GM12878 (cell line): ENCODE data around the gene NPS. TPM values are rescaled to one million over a fixed set of nuclear protein-coding genes. Genes with fewer than 3 reads are reported as not detected.

Source experiments
- ATAC-seq: fragments of 200-7000 bp; cut with Tn5 transposase; 3 replicates; pipeline ENCODE4 v1.9.1; 2020; ENCODE audit warnings: mild to moderate bottlenecking, moderate library complexity
- BruUV-seq: library from RNA; stranded (reverse); fragments of 400-500 nt; replicated peaks from 2 replicates; lab custom pipeline; 2021; lab: Mats Ljungman, UMichigan
- CTCF ChIA-PET: fragments of 300-600 bp; sonication (Branson Sonifier 250); formaldehyde crosslinking; extraction: SDS; loops from one replicate; lab custom pipeline; 2021; ENCODE audit warnings: inconsistent platforms; lab: Yijun Ruan, JAX
- POLR2A ChIA-PET: fragments of 350-600 bp; formaldehyde crosslinking; extraction: SDS; loops from one replicate; lab custom pipeline; 2021; ENCODE audit warnings: inconsistent platforms; lab: Charles Lee
- RAD21 ChIA-PET: fragments of 300-600 bp; sonication (Branson Sonifier 250); formaldehyde crosslinking; loops from one replicate; lab custom pipeline; 2023; ENCODE audit warnings: antibody characterized with exemption; ENCODE audit not compliant: unreplicated experiment; lab: Charles Lee
- SMC1A ChIA-PET: fragments of 300-600 bp; sonication (Branson Sonifier 250); formaldehyde crosslinking; loops from one replicate; lab custom pipeline; 2023; ENCODE audit not compliant: unreplicated experiment, uncharacterized antibody; lab: Charles Lee
- DNase-seq: peaks from one replicate; pipeline ENCODE4 v3.0.0-alpha.2; 2011; ENCODE audit warnings: low read depth, low spot score
- FAIRE-seq: peaks from 3 replicates; lab custom pipeline; 2011; peaks lifted over from hg19 to GRCh38; lab: Jason Lieb, UNC
- H2AFZ ChIP-seq: 2 replicates; pipeline ENCODE4 v1.6.0; 2011; ENCODE audit warnings: low read depth, low read length, control low read depth; ENCODE audit not compliant: control insufficient read depth
- H3K27ac ChIP-seq: 2 replicates; pipeline ENCODE4 v1.5.1; 2011; ENCODE audit warnings: control low read depth; ENCODE audit not compliant: control insufficient read depth, insufficient read depth
- H3K27me3 ChIP-seq, 2 experiments: replicated peaks in 1 of 2; 2 replicates each; pipeline versions ENCODE4 v1.6.0 to v1.6.1; 2011; ENCODE audit warnings: low read length in 1 of 2; ENCODE audit not compliant: control insufficient read depth in 2 of 2, insufficient read depth in 2 of 2
- H3K36me3 ChIP-seq, 2 experiments: 2 replicates each; pipeline ENCODE4 v1.5.1; 2011; ENCODE audit warnings: low read length in 1 of 2; ENCODE audit not compliant: control insufficient read depth in 2 of 2, insufficient read depth in 2 of 2
- H3K4me1 ChIP-seq: 2 replicates; pipeline ENCODE4 v1.6.1; 2011; ENCODE audit warnings: mild to moderate bottlenecking, low read length, moderate library complexity, mixed read lengths; ENCODE audit not compliant: control insufficient read depth, insufficient read depth
- H3K4me2 ChIP-seq: 2 replicates; pipeline ENCODE4 v1.6.0; 2011; ENCODE audit warnings: control low read depth; ENCODE audit not compliant: control insufficient read depth, insufficient read depth
- H3K4me3 ChIP-seq: fragments of 200-600 bp; sonication (generic); 2 replicates; pipeline ENCODE4 v1.5.1; 2016
- H3K79me2 ChIP-seq: 2 replicates; pipeline ENCODE4 v1.6.0; 2011; ENCODE audit warnings: low read length; ENCODE audit not compliant: control insufficient read depth, insufficient read depth
- H3K9ac ChIP-seq: 2 replicates; pipeline ENCODE4 v1.8.0; 2011; ENCODE audit warnings: low read length, control low read depth, mixed read lengths; ENCODE audit not compliant: control insufficient read depth, insufficient read depth
- H3K9me3 ChIP-seq: replicated peaks from 3 replicates; pipeline ENCODE4 v1.5.1; 2011; ENCODE audit warnings: mild to moderate bottlenecking, low read length; ENCODE audit not compliant: control insufficient read depth, insufficient read depth
- H4K20me1 ChIP-seq: 2 replicates; pipeline ENCODE4 v1.6.0; 2011; ENCODE audit not compliant: control insufficient read depth, insufficient read depth
- CHD4 ChIP-seq: fragments of 200-600 bp; sonication (generic); IDR thresholded peaks from 2 replicates; pipeline ENCODE4 v1.6.1; 2016; ENCODE audit warnings: mild to moderate bottlenecking
- IKZF2 ChIP-seq, 2 experiments: fragments of 450-650 bp; IDR thresholded peaks; 2 replicates each; pipeline ENCODE4 v1.6.1; 2017; ENCODE audit warnings: mild to moderate bottlenecking in 2 of 2, moderate library complexity in 2 of 2
- NFXL1 ChIP-seq: fragments of 450-650 bp; IDR thresholded peaks from 2 replicates; pipeline ENCODE4 v1.6.1; 2017; ENCODE audit warnings: antibody characterized with exemption, mild to moderate bottlenecking, borderline replicate concordance
- STAT3 ChIP-seq: IDR thresholded peaks from 2 replicates; pipeline ENCODE4 v1.6.1; 2011; ENCODE audit warnings: low read depth, low read length, improper control_type of control experiment
- TCF3 ChIP-seq: IDR thresholded peaks from 2 replicates; pipeline ENCODE4 v1.6.1; 2012; ENCODE audit warnings: low read depth, mild to moderate bottlenecking, low read length, borderline replicate concordance; ENCODE audit not compliant: insufficient read depth
- WGBS: methylation state at CpG from one replicate; pipeline ENCODE4 v1.1.6; 2016; ENCODE audit warnings: low lambda C conversion rate; ENCODE audit not compliant: insufficient replicate concordance, insufficient coverage; ENCODE audit errors: missing lambda C conversion rate; 5-methylcytosine and 5-hydroxymethylcytosine counted together
- in situ Hi-C: fragments of 300-500 bp; cut with MboI; formaldehyde crosslinking; loops from 9 replicates; pipeline ENCODE4 v1.14.3; 2018; ENCODE audit warnings: mixed read lengths
- intact Hi-C: fragments of 100-400 bp; cut with micrococcal nuclease; formaldehyde crosslinking; loops from one replicate; pipeline ENCODE4 v1.14.2; 2022; ENCODE audit not compliant: unreplicated experiment
- polyA plus RNA-seq, 11 experiments: library from polyadenylated mRNA; depleted of rRNA in 4 of 11; unstranded in 6 of 11; stranded (reverse) in 5 of 11; fragments of >200 nt; fragmentation: Nextera tagmentation in 4 of 11; fragmentation: Illumina TruSeq in 1 of 11; extraction: Ambion mirVana in 4 of 11; extraction: Trizol in 1 of 11; gene quantifications; 1 replicate in 1 of 11; 2 replicates in 10 of 11; pipeline versions ENCODE4 v1.2.1 to v1.2.3, GENCODE V29; 2011 to 2016; ENCODE audit warnings: inconsistent platforms in 2 of 11, missing spikeins in 2 of 11, low read depth in 1 of 11
- total RNA-seq, 4 experiments: library from RNA; depleted of rRNA in 3 of 4; stranded (reverse); fragments of >200 nt in 3 of 4; fragmentation: Illumina TruSeq in 1 of 4; extraction: Trizol in 1 of 4; gene quantifications; 2 replicates each; pipeline versions ENCODE4 v1.2.1 to v1.2.3, GENCODE V29; 2013 to 2021
- TF ChIP-seq, protein P1 (sequence below): IDR thresholded peaks from 2 replicates; pipeline ENCODE4 v1.6.1; 2012; ENCODE audit warnings: low read length, inconsistent platforms
- TF ChIP-seq, protein P2 (sequence below): fragments of 450-650 bp; IDR thresholded peaks from 2 replicates; pipeline ENCODE4 v1.6.1; 2016; ENCODE audit warnings: mild to moderate bottlenecking, moderate library complexity, borderline replicate concordance
- TF ChIP-seq, protein P3 (sequence below): fragments of 450-650 bp; IDR thresholded peaks from 2 replicates; pipeline ENCODE4 v1.6.1; 2018; ENCODE audit warnings: borderline replicate concordance, mild to moderate bottlenecking; ENCODE audit not compliant: partially characterized antibody

NPS gene
- total and polyA plus RNA-seq, 10 of the 15 experiments (the other 5 are each of a cell fraction or from before 2014, with no cell fraction given), result not detected

DNA sequence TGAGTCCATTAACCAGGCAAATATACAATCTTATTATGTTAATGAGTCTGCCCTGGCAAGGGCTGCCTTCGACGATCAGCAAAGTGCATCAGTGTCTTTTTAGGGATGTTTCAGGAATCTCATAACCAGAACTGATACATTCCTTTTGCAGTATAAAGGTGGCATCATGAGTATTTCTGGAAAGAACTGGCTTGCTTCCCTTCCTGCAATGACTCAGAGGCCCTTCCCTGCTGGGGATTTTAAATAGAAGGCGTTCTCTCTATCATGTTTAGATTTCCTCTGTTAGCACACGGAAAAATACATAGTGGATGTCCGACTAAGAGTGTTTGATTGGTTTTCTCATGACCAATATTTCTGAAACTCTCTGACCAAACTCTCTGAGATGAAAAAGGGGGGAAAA lies 1.8 kb downstream of the NPS start:
- POLR2A ChIA-PET, result no interaction called here
- Histone ChIP-seq H3K27me3 (no peaks in the 10 kb centered on the region), H3K4me3 (no peak overlapping the region), H4K20me1 (no peaks in the 10 kb centered on the region), H3K4me1 (no peaks in the 10 kb centered on the region), H2AFZ (no peak overlapping the region), H3K27ac (no peak overlapping the region), H3K36me3 (no peaks in the 10 kb centered on the region), H3K4me2 (no peak overlapping the region), H3K9me3 (no peaks in the 10 kb centered on the region), H3K9ac (no peak overlapping the region), H3K79me2 (no peaks in the 10 kb centered on the region)
- RAD21 ChIA-PET, result no interaction called here
- no TSS peak for BruUV-seq
- in situ Hi-C loops (no loop called here), intact Hi-C loops (no loop called here)
- CTCF ChIA-PET, result interaction anchor here (1.6 kb wide), 1 partner anchor 18 kb away, joined by 3 read pairs; no protein-coding TSS in a partner anchor
- FAIRE-seq (no peak), DNase-seq (no peak), ATAC-seq (no peak)
- SMC1A ChIA-PET, result no interaction called here
- TF ChIP-seq STAT3, result no peak
- TF ChIP-seq TCF3, result no peak
- TF ChIP-seq, protein P1, sequence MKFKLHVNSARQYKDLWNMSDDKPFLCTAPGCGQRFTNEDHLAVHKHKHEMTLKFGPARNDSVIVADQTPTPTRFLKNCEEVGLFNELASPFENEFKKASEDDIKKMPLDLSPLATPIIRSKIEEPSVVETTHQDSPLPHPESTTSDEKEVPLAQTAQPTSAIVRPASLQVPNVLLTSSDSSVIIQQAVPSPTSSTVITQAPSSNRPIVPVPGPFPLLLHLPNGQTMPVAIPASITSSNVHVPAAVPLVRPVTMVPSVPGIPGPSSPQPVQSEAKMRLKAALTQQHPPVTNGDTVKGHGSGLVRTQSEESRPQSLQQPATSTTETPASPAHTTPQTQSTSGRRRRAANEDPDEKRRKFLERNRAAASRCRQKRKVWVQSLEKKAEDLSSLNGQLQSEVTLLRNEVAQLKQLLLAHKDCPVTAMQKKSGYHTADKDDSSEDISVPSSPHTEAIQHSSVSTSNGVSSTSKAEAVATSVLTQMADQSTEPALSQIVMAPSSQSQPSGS, result no peak
- no peak for TF ChIP-seq CHD4
- TF ChIP-seq, protein P2, sequence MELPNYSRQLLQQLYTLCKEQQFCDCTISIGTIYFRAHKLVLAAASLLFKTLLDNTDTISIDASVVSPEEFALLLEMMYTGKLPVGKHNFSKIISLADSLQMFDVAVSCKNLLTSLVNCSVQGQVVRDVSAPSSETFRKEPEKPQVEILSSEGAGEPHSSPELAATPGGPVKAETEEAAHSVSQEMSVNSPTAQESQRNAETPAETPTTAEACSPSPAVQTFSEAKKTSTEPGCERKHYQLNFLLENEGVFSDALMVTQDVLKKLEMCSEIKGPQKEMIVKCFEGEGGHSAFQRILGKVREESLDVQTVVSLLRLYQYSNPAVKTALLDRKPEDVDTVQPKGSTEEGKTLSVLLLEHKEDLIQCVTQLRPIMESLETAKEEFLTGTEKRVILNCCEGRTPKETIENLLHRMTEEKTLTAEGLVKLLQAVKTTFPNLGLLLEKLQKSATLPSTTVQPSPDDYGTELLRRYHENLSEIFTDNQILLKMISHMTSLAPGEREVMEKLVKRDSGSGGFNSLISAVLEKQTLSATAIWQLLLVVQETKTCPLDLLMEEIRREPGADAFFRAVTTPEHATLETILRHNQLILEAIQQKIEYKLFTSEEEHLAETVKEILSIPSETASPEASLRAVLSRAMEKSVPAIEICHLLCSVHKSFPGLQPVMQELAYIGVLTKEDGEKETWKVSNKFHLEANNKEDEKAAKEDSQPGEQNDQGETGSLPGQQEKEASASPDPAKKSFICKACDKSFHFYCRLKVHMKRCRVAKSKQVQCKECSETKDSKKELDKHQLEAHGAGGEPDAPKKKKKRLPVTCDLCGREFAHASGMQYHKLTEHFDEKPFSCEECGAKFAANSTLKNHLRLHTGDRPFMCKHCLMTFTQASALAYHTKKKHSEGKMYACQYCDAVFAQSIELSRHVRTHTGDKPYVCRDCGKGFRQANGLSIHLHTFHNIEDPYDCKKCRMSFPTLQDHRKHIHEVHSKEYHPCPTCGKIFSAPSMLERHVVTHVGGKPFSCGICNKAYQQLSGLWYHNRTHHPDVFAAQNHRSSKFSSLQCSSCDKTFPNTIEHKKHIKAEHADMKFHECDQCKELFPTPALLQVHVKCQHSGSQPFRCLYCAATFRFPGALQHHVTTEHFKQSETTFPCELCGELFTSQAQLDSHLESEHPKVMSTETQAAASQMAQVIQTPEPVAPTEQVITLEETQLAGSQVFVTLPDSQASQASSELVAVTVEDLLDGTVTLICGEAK, result no peak
- TF ChIP-seq, protein P3, sequence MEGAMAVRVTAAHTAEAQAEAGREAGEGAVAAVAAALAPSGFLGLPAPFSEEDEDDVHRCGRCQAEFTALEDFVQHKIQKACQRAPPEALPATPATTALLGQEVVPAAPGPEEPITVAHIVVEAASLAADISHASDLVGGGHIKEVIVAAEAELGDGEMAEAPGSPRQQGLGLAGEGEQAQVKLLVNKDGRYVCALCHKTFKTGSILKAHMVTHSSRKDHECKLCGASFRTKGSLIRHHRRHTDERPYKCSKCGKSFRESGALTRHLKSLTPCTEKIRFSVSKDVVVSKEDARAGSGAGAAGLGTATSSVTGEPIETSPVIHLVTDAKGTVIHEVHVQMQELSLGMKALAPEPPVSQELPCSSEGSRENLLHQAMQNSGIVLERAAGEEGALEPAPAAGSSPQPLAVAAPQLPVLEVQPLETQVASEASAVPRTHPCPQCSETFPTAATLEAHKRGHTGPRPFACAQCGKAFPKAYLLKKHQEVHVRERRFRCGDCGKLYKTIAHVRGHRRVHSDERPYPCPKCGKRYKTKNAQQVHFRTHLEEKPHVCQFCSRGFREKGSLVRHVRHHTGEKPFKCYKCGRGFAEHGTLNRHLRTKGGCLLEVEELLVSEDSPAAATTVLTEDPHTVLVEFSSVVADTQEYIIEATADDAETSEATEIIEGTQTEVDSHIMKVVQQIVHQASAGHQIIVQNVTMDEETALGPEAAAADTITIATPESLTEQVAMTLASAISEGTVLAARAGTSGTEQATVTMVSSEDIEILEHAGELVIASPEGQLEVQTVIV, result no peak
- TF ChIP-seq NFXL1, result no peak
- TF ChIP-seq IKZF2 (IDR thresholded peaks at IDR 0.05), result no peak
- WGBS, result 21% methylated on average over 5 of the region's 5 CpGs
